ENCODE results near the gene PRPF38B.
"Not testable (repeated sequence)": the region's sequence is repeated elsewhere in the genome, so short reads cannot be mapped to it uniquely, and the experiment has no call there.

Gene PRPF38B

DNA sequence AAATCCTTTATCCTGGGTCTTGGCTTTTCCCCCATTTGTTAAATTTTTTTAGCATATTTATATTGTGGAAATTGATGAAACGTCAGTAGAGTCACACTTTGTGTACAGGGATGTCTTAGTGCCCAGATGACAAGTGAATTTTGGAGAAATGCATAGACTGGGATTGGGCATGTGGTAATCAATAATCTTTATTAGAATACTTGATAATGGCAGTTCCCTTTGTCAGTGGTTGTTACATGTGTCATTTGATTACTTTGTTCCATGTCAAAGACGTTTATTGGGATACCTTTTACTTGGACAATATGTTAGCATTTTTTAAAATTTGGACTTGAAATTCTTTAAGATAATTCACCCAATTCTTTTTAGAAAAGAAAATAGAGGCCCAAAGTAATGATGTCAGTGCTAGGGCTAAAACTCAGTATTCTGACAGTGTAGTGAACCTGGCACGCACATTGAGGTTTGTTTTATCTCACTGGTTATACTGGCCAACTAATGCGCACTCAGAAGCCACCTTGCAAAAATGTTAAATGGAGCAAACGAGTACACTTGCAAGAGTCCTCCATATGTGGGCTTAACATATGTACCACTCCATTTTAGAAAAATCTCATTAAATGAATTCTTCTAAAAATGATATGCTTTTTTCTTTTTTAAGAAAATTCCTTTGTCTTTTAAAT, 9.2 kb downstream of the PRPF38B start:
- Histone ChIP-seq H3K9me3 (ENCODE audit: control insufficient read depth in 2 of 2, low read length in 2 of 2) (no peaks in the 10 kb centered on the region), H3K9ac (ENCODE audit: low read depth in 1 of 2, low read length in 2 of 2) (no peak overlapping the region), H3K36me3 (ENCODE audit: control insufficient read depth in 2 of 2, insufficient read depth in 2 of 2, low read length in 2 of 2) (peaks cover 47 to 49% of the 10 kb centered on the region in 2 donors), H3K4me1 (ENCODE audit: control insufficient read depth in 2 of 2, insufficient read depth in 2 of 2, low read length in 2 of 2) (no peaks in the 10 kb centered on the region), H3K27ac (ENCODE audit: low read depth in 2 of 2, low read length in 2 of 2) (no peak overlapping the region), H3K27me3 (ENCODE audit: control insufficient read depth in 2 of 2, insufficient read depth in 2 of 2, low read length in 2 of 2) (no peaks in the 10 kb centered on the region), H3K4me3 (ENCODE audit: low read length in 2 of 2) (no peak overlapping the region)

DNA sequence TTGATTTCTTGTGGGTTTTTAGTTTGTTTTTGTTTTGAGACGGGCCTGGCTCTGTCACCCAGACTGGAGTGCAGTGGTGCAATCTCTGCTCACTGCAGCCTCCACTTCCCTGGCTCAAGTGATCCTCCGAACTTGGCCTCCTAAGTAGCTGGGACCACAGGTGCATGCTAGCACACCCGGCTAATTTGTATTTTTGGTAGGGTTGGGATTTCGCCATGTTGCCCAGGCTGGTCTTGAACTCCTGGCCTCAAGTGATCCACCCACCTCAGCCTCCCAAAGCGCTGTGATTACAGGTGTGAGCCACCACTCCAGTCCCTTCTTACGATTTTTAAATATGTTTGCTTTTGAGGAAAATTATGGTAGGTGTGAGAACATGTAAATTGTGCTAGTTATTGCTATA, 10.0 kb downstream of the PRPF38B start:
- H3K9ac ChIP-seq (ENCODE audit: low read depth in 1 of 2, low read length in 2 of 2); H3K9me3 ChIP-seq (ENCODE audit: control insufficient read depth in 2 of 2, low read length in 2 of 2); H3K4me1 ChIP-seq (ENCODE audit: control insufficient read depth in 2 of 2, insufficient read depth in 2 of 2, low read length in 2 of 2); H3K27me3 ChIP-seq (ENCODE audit: control insufficient read depth in 2 of 2, insufficient read depth in 2 of 2, low read length in 2 of 2); H3K27ac ChIP-seq (ENCODE audit: low read depth in 2 of 2, low read length in 2 of 2); H3K4me3 ChIP-seq (ENCODE audit: low read length in 2 of 2): not testable (repeated sequence)
- peaks cover 40 to 41% of the 10 kb centered on the region in 2 donors for H3K36me3 ChIP-seq (ENCODE audit: control insufficient read depth in 2 of 2, insufficient read depth in 2 of 2, low read length in 2 of 2)

DNA sequence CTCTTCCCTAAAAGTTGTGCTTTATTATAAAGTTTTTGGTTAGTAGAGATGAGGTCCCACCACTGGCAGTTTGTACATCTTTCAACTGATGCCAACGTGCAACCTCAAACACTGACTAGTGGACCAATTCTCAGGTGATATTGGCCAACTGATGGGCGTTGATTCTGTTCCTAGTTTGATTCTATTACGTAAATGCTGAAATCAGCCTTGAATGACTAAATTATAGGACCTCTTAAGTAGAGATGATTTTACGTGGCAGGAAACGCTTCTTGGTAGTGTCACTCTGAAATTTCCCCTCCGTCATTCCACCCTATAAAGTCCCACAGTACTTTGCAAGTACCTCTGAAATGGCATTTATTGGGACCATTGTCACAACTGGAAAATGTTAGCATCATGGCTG, 11.8 kb downstream of the PRPF38B start:
- H3K9me3 ChIP-seq (ENCODE audit: control insufficient read depth in 2 of 2, low read length in 2 of 2) = no peaks in the 10 kb centered on the region

GRCh38 chr1:108704496-108704895, 12.4 kb downstream of the PRPF38B start:
- H3K4me1 ChIP-seq (ENCODE audit: control insufficient read depth in 2 of 2, insufficient read depth in 2 of 2, low read length in 2 of 2) = no peaks in the 10 kb centered on the region

More for the DNA sequence above, 11.8 kb downstream of the PRPF38B start:
- no peaks in the 10 kb centered on the region for H3K27me3 ChIP-seq (ENCODE audit: control insufficient read depth in 2 of 2, insufficient read depth in 2 of 2, low read length in 2 of 2)
- H3K36me3 ChIP-seq (ENCODE audit: control insufficient read depth in 2 of 2, insufficient read depth in 2 of 2, low read length in 2 of 2) = peaks cover 23 to 24% of the 10 kb centered on the region in 2 donors
- H3K27ac ChIP-seq (ENCODE audit: low read depth in 2 of 2, low read length in 2 of 2) = no peak overlapping the region
- H3K9ac ChIP-seq (ENCODE audit: low read depth in 1 of 2, low read length in 2 of 2) = no peak overlapping the region
- no peaks in the 10 kb centered on the region for H3K4me1 ChIP-seq (ENCODE audit: control insufficient read depth in 2 of 2, insufficient read depth in 2 of 2, low read length in 2 of 2)
- no peak overlapping the region for H3K4me3 ChIP-seq (ENCODE audit: low read length in 2 of 2)

DNA sequence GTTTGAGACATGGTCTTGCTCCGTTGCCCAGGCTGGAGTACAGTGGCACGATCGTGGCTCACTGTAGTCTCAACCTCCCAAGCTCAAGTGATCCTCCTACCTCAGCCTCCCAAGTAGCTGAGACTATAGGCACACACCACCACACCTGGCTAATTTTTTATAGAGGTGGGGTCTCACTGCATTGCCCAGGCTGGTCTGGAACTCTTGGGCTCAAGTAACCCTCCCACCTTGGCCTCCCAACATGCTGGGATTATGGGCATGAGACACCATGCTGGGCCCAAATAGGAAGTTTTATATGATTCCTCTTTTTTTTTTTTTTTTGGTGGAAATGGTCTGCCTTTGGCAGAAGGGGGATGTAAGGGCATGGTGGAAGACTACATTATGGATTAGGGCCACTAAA, 14.5 kb downstream of the PRPF38B start:
- Histone ChIP-seq H3K4me1 (ENCODE audit: control insufficient read depth in 2 of 2, insufficient read depth in 2 of 2, low read length in 2 of 2) (no peaks in the 10 kb centered on the region), H3K27ac (ENCODE audit: low read depth in 2 of 2, low read length in 2 of 2) (no peak overlapping the region), H3K4me3 (ENCODE audit: low read length in 2 of 2) (no peak overlapping the region), H3K27me3 (ENCODE audit: control insufficient read depth in 2 of 2, insufficient read depth in 2 of 2, low read length in 2 of 2) (no peaks in the 10 kb centered on the region), H3K9me3 (ENCODE audit: control insufficient read depth in 2 of 2, low read length in 2 of 2) (no peaks in the 10 kb centered on the region), H3K9ac (ENCODE audit: low read depth in 1 of 2, low read length in 2 of 2) (no peak overlapping the region), H3K36me3 (ENCODE audit: control insufficient read depth in 2 of 2, insufficient read depth in 2 of 2, low read length in 2 of 2) (peaks cover 0 to under 1% of the 10 kb centered on the region in 2 donors)

More at GRCh38 chr1:108704496-108704895, 12.4 kb downstream of the PRPF38B start:
- no peak overlapping the region for H3K4me3 ChIP-seq (ENCODE audit: low read length in 2 of 2)
- H3K9ac ChIP-seq (ENCODE audit: low read depth in 1 of 2, low read length in 2 of 2) = no peak overlapping the region
- peaks cover 18 to 19% of the 10 kb centered on the region in 2 donors for H3K36me3 ChIP-seq (ENCODE audit: control insufficient read depth in 2 of 2, insufficient read depth in 2 of 2, low read length in 2 of 2)
- H3K27ac ChIP-seq (ENCODE audit: low read depth in 2 of 2, low read length in 2 of 2) = no peak overlapping the region
- H3K9me3 ChIP-seq (ENCODE audit: control insufficient read depth in 2 of 2, low read length in 2 of 2) = no peaks in the 10 kb centered on the region
- no peaks in the 10 kb centered on the region for H3K27me3 ChIP-seq (ENCODE audit: control insufficient read depth in 2 of 2, insufficient read depth in 2 of 2, low read length in 2 of 2)

GRCh38 chr1:108708691-108709660, 16.9 kb downstream of the PRPF38B start:
- Histone ChIP-seq H3K9me3 (ENCODE audit: control insufficient read depth in 2 of 2, low read length in 2 of 2) (no peaks in the 10 kb centered on the region), H3K4me3 (ENCODE audit: low read length in 2 of 2) (no peak overlapping the region), H3K36me3 (ENCODE audit: control insufficient read depth in 2 of 2, insufficient read depth in 2 of 2, low read length in 2 of 2) (no peaks in the 10 kb centered on the region), H3K27me3 (ENCODE audit: control insufficient read depth in 2 of 2, insufficient read depth in 2 of 2, low read length in 2 of 2) (no peaks in the 10 kb centered on the region), H3K4me1 (ENCODE audit: control insufficient read depth in 2 of 2, insufficient read depth in 2 of 2, low read length in 2 of 2) (no peaks in the 10 kb centered on the region), H3K27ac (ENCODE audit: low read depth in 2 of 2, low read length in 2 of 2) (no peak overlapping the region), H3K9ac (ENCODE audit: low read depth in 1 of 2, low read length in 2 of 2) (no peak overlapping the region)

GRCh38 chr1:108712606-108713150, 20.6 kb downstream of the PRPF38B start, which contains the start of gene FNDC7:
Gene FNDC7 (plus strand): TSS chr1:108712908. CDS start chr1:108712934, 26 bp downstream.
- no peaks in the 10 kb centered on the region for H3K36me3 ChIP-seq (ENCODE audit: control insufficient read depth in 2 of 2, insufficient read depth in 2 of 2, low read length in 2 of 2)
- no peak within 1 kb of the TSS for H3K27ac ChIP-seq (ENCODE audit: low read depth in 2 of 2, low read length in 2 of 2)
- H3K4me1 ChIP-seq (ENCODE audit: control insufficient read depth in 2 of 2, insufficient read depth in 2 of 2, low read length in 2 of 2) = no peaks in the 10 kb centered on the region
- no peak within 1 kb of the TSS for H3K9ac ChIP-seq (ENCODE audit: low read depth in 1 of 2, low read length in 2 of 2)
- H3K4me3 ChIP-seq (ENCODE audit: low read length in 2 of 2) = no peak within 1 kb of the TSS
- no peaks in the 10 kb centered on the region for H3K9me3 ChIP-seq (ENCODE audit: control insufficient read depth in 2 of 2, low read length in 2 of 2)
- no peaks in the 10 kb centered on the region for H3K27me3 ChIP-seq (ENCODE audit: control insufficient read depth in 2 of 2, insufficient read depth in 2 of 2, low read length in 2 of 2)

DNA sequence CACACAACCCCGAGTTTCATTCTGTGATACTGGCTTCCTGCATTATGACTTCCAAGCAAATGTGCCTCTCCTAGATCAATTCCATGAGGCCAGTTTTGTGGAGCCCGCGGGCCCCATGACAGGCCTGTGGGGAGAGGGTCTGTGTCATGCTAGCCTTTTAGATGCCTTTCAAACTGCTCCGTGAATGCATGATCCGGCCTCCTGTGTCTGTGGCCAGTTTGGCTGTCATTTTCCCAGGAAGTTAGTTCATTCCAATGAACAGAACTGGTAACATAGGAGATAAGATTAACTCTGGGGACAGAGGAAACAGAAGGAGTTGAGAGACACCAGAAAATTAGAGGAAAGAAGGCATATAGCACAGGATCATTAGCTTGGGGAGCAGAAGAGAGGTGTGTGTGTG, 23.8 kb downstream of the PRPF38B start:
- Histone ChIP-seq H3K27me3 (ENCODE audit: control insufficient read depth in 2 of 2, insufficient read depth in 2 of 2, low read length in 2 of 2) (no peaks in the 10 kb centered on the region), H3K36me3 (ENCODE audit: control insufficient read depth in 2 of 2, insufficient read depth in 2 of 2, low read length in 2 of 2) (no peaks in the 10 kb centered on the region), H3K4me3 (ENCODE audit: low read length in 2 of 2) (no peak overlapping the region), H3K27ac (ENCODE audit: low read depth in 2 of 2, low read length in 2 of 2) (no peak overlapping the region), H3K9me3 (ENCODE audit: control insufficient read depth in 2 of 2, low read length in 2 of 2) (no peaks in the 10 kb centered on the region), H3K9ac (ENCODE audit: low read depth in 1 of 2, low read length in 2 of 2) (no peak overlapping the region), H3K4me1 (ENCODE audit: control insufficient read depth in 2 of 2, insufficient read depth in 2 of 2, low read length in 2 of 2) (no peaks in the 10 kb centered on the region)

DNA sequence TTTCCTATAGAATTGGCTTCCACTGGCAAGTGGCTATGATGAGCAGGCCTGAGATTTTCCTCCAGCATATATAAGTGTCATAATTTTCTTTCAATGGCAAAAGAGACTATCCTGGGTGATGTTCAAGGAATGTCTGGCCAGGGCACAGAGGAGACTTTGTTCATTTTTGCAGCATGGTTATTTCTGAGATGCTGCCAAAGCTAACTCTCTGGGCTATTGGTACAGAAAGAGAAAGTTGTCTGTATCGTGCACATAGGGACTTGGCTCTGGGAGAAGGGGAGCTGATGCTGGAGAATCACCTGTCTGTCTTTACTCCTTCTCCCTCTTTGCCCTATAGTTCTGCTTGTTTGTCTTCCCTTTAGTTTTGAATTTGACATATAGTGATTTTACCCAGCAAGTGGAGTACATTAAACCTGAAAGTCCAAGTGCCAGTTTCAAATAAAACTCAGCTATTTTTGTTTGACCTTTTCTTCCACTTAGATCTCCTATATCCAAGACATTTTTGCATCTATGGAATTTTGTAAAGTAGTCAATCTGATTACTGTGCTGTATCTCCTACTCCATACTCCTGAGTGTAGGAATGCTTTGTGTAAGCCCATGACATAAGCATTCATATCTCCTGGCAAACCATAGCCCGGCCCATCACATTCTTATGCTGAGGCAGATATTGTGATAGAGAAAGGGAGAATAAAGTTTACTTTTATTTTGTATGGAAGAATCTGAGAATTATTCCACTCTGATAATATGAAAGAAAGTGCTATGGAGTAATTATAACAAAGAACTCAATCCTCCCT, 24.5 kb downstream of the PRPF38B start:
- H3K4me3 ChIP-seq (ENCODE audit: low read length in 2 of 2) = no peak overlapping the region
- no peaks in the 10 kb centered on the region for H3K9me3 ChIP-seq (ENCODE audit: control insufficient read depth in 2 of 2, low read length in 2 of 2)
- no peaks in the 10 kb centered on the region for H3K36me3 ChIP-seq (ENCODE audit: control insufficient read depth in 2 of 2, insufficient read depth in 2 of 2, low read length in 2 of 2)
- no peaks in the 10 kb centered on the region for H3K27me3 ChIP-seq (ENCODE audit: control insufficient read depth in 2 of 2, insufficient read depth in 2 of 2, low read length in 2 of 2)
- no peaks in the 10 kb centered on the region for H3K4me1 ChIP-seq (ENCODE audit: control insufficient read depth in 2 of 2, insufficient read depth in 2 of 2, low read length in 2 of 2)
- H3K27ac ChIP-seq (ENCODE audit: low read depth in 2 of 2, low read length in 2 of 2) = no peak overlapping the region
- no peak overlapping the region for H3K9ac ChIP-seq (ENCODE audit: low read depth in 1 of 2, low read length in 2 of 2)

Measured in mucosa of rectum (tissue), 2 donors.